Mesendoderm (in vitro differentiated cells): ENCODE measurements around the gene KCNA3.

Experiments
- DNase-seq: peaks from one replicate; pipeline ENCODE4 v3.0.0; 2013
- H2AK5ac ChIP-seq: 2 replicates; pipeline ENCODE4 v1.6.1; 2013; ENCODE audit warnings: low read length, inconsistent platforms
- H2BK120ac ChIP-seq: 2 replicates; pipeline ENCODE4 v1.6.1; 2013; ENCODE audit warnings: low read depth, mild to moderate bottlenecking, low read length, moderate library complexity, mixed read lengths
- H2BK15ac ChIP-seq: replicated peaks from 2 replicates; pipeline ENCODE4 v1.6.1; 2013; ENCODE audit warnings: low read depth, mild to moderate bottlenecking, moderate library complexity
- H2BK5ac ChIP-seq: 2 replicates; pipeline ENCODE4 v1.6.1; 2013; ENCODE audit warnings: low read length, inconsistent platforms
- H3K18ac ChIP-seq: 2 replicates; pipeline ENCODE4 v1.6.1; 2013; ENCODE audit warnings: mild to moderate bottlenecking, low read length, mixed read lengths
- H3K23ac ChIP-seq: one replicate; pipeline ENCODE4 v1.6.1; 2013; ENCODE audit warnings: low read length
- H3K27ac ChIP-seq: 2 replicates; pipeline ENCODE4 v1.5.1; 2013; ENCODE audit warnings: low read depth, mild to moderate bottlenecking, inconsistent platforms, low read length, moderate library complexity
- H3K27me3 ChIP-seq: 2 replicates; pipeline ENCODE4 v1.6.1; 2013; ENCODE audit warnings: low read length, control low read depth, mild to moderate bottlenecking, inconsistent platforms; ENCODE audit not compliant: insufficient read depth, poor library complexity
- H3K36me3 ChIP-seq: 2 replicates; pipeline ENCODE4 v1.6.1; 2013; ENCODE audit warnings: low read length, inconsistent platforms; ENCODE audit not compliant: control insufficient read depth, insufficient read depth
- H3K4ac ChIP-seq: one replicate; pipeline ENCODE4 v1.6.1; 2013; ENCODE audit warnings: low read depth, mild to moderate bottlenecking, low read length, moderate library complexity
- H3K4me1 ChIP-seq: 2 replicates; pipeline ENCODE4 v1.6.1; 2013; ENCODE audit warnings: low read depth, low read length, inconsistent platforms; ENCODE audit not compliant: control insufficient read depth
- H3K4me2 ChIP-seq: 2 replicates; pipeline ENCODE4 v1.6.1; 2013; ENCODE audit warnings: low read length
- H3K4me3 ChIP-seq: 2 replicates; pipeline ENCODE4 v1.5.1; 2013; ENCODE audit warnings: mild to moderate bottlenecking, low read length
- H3K56ac ChIP-seq: one replicate; pipeline ENCODE4 v1.6.1; 2013; ENCODE audit warnings: low read length
- H3K79me1 ChIP-seq: 2 replicates; pipeline ENCODE4 v1.6.1; 2013; ENCODE audit warnings: low read length, inconsistent platforms
- H3K79me2 ChIP-seq: 2 replicates; pipeline ENCODE4 v1.6.1; 2013; ENCODE audit warnings: mild to moderate bottlenecking, low read length; ENCODE audit not compliant: control insufficient read depth, insufficient read depth
- H3K9ac ChIP-seq: 2 replicates; pipeline ENCODE4 v1.6.1; 2013; ENCODE audit warnings: low read length, inconsistent platforms
- H4K5ac ChIP-seq: one replicate; pipeline ENCODE4 v1.6.1; 2013; ENCODE audit warnings: low read length
- H4K8ac ChIP-seq: one replicate; pipeline ENCODE4 v1.6.1; 2013; ENCODE audit warnings: low read depth, mild to moderate bottlenecking, control low read depth, low read length, moderate library complexity
- WGBS: extraction: QIAGEN DNeasy Blood & Tissue Kit; methylation state at CpG from one replicate; pipeline ENCODE4 v1.1.7; 2013; ENCODE audit warnings: low lambda C conversion rate, missing lambda C conversion rate; ENCODE audit not compliant: insufficient coverage; ENCODE audit errors: extremely low coverage; 5-methylcytosine and 5-hydroxymethylcytosine counted together

KCNA3 gene

DNA sequence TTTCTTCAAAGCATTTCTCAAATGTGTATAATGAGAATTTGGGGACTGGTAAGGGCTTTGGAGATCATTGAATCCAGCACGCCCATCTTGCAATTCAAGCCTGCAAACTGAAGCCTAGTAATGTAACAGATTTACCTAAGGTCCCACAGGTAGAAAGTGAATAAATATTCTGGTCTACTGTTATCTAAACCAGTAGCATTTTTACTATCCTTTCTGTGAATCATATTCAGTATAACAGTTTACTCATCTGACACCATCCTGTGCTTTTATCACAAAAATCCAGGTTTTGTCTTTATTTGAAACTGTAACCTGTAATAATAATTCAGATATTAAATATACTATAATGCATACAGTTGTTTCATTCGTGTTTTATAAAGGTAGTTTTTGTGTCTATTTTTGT lies 17.4 kb downstream of the KCNA3 start:
- H3K23ac ChIP-seq: no peak overlapping the region
- H4K8ac ChIP-seq: no peak overlapping the region
- H2BK5ac ChIP-seq: no peak overlapping the region
- no peaks in the 10 kb centered on the region for H3K27me3 ChIP-seq
- H2BK15ac ChIP-seq: no peak overlapping the region
- no peak overlapping the region for H3K4me3 ChIP-seq
- no peak overlapping the region for H3K9ac ChIP-seq
- no peaks in the 10 kb centered on the region for H3K36me3 ChIP-seq
- no peak overlapping the region for H3K18ac ChIP-seq
- no peak overlapping the region for H2AK5ac ChIP-seq
- no peak overlapping the region for H4K5ac ChIP-seq
- no peak overlapping the region for H3K27ac ChIP-seq
- H3K4ac ChIP-seq: no peak overlapping the region
- WGBS: no CpG with 5 or more reads among the region's 2 CpGs
- no peak overlapping the region for H2BK120ac ChIP-seq
- H3K79me1 ChIP-seq: no peaks in the 10 kb centered on the region
- no peak for DNase-seq
- no peaks in the 10 kb centered on the region for H3K4me1 ChIP-seq
- no peak overlapping the region for H3K56ac ChIP-seq
- H3K4me2 ChIP-seq: no peak overlapping the region
- no peaks in the 10 kb centered on the region for H3K79me2 ChIP-seq

DNA sequence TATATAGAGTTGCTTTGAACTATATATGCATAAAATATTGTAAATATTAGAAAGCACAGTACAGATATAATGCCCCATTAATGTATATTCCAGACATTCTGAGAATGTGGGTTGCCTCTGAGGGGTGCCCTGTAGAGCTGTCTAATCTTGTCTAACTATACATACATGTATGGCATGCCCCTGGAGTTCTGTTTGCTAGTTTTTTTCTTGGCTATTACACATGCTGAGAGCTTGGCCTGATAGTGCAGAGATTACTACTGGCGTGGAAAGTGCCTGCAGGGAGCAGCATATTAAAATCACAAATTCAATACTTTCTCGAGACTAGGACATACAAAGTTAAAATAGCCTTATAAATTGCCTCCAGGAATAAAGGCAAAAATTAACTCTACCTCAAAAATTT lies 24.1 kb downstream of the KCNA3 start:
- Histone ChIP-seq H2BK120ac (no peak overlapping the region), H3K27ac (no peak overlapping the region), H3K56ac (no peak overlapping the region), H2AK5ac (no peak overlapping the region), H3K4me1 (no peaks in the 10 kb centered on the region), H3K9ac (no peak overlapping the region), H2BK15ac (no peak overlapping the region), H3K27me3 (no peaks in the 10 kb centered on the region), H3K23ac (no peak overlapping the region), H3K36me3 (no peaks in the 10 kb centered on the region), H3K4me2 (no peak overlapping the region), H3K79me2 (no peaks in the 10 kb centered on the region), H3K4me3 (no peak overlapping the region), H2BK5ac (no peak overlapping the region), H3K18ac (no peak overlapping the region), H4K8ac (no peak overlapping the region), H4K5ac (no peak overlapping the region), H3K4ac (no peak overlapping the region), H3K79me1 (no peaks in the 10 kb centered on the region)
- DNase-seq: no peak
- no CpG with 5 or more reads among the region's 2 CpGs for WGBS

DNA sequence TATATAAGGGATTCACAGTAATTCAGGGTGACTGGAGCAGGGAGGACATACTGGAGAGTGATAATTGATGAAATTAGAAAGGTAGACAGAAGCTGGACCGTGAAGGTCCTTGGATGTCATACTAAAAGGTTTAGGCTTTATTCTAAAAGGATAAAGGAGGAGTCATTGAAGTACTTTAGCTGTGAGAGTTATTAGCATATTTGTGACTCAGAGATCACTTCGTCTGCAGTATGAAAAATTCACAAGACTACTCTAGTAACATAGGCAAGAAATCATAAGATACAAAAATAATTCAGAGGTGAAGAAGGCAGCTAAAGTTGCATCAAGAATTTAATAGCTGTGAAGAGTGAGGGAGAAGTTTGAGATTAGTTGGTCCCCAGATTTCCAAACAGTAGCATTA lies 26.3 kb downstream of the KCNA3 start:
- H3K4me3 ChIP-seq: no peak overlapping the region
- H2BK15ac ChIP-seq: no peak overlapping the region
- H3K9ac ChIP-seq: no peak overlapping the region
- no peak overlapping the region for H4K5ac ChIP-seq
- no peaks in the 10 kb centered on the region for H3K79me1 ChIP-seq
- no peak overlapping the region for H3K4me2 ChIP-seq
- no peaks in the 10 kb centered on the region for H3K79me2 ChIP-seq
- no peak overlapping the region for H3K18ac ChIP-seq
- H3K56ac ChIP-seq: no peak overlapping the region
- DNase-seq: no peak
- no peaks in the 10 kb centered on the region for H3K36me3 ChIP-seq
- no peak overlapping the region for H2BK5ac ChIP-seq
- no peak overlapping the region for H2BK120ac ChIP-seq
- no peak overlapping the region for H3K27ac ChIP-seq
- H2AK5ac ChIP-seq: no peak overlapping the region
- H3K4me1 ChIP-seq: no peaks in the 10 kb centered on the region
- H4K8ac ChIP-seq: no peak overlapping the region
- no peaks in the 10 kb centered on the region for H3K27me3 ChIP-seq
- H3K4ac ChIP-seq: no peak overlapping the region
- no peak overlapping the region for H3K23ac ChIP-seq
- WGBS: no CpG with 5 or more reads among the region's 2 CpGs

DNA sequence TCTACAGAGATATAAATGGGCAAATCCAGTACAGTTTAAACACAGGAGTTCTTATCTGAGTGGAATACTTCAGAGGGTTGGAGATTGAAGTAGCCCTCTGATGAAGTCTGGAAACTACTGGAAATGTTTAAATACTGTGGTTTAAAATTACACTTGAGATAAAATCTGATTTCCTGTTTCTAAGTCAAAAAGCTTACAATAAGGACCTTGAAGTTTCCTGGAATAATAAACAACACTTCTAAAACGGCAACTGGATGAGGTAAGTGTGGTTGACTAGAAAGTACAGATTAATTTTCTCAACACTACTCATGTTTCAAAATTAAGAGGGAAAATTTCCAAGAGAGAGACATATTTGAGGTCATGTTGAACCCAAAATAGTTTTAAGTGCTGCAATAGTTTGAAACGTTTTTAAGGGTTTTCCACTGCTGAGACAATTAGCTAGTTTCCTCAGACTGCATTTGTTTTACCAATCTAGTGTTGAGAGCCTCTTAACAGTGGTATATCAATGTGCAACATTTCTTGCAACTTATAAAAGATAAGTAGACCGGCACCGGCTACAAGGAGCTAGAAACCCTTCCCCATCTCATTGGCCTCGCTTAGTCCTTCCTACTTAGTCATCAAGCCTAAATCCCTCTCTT lies 27.4 kb downstream of the KCNA3 start:
- Histone ChIP-seq H3K18ac (no peak overlapping the region), H3K27ac (no peak overlapping the region), H3K4me3 (no peak overlapping the region), H2BK120ac (no peak overlapping the region), H3K36me3 (no peaks in the 10 kb centered on the region), H2BK5ac (no peak overlapping the region), H3K79me1 (no peaks in the 10 kb centered on the region), H3K23ac (no peak overlapping the region), H4K5ac (no peak overlapping the region), H3K4ac (no peak overlapping the region), H3K4me1 (no peaks in the 10 kb centered on the region), H4K8ac (no peak overlapping the region), H2BK15ac (no peak overlapping the region), H3K56ac (no peak overlapping the region), H3K4me2 (no peak overlapping the region), H3K9ac (no peak overlapping the region), H3K27me3 (no peaks in the 10 kb centered on the region), H2AK5ac (no peak overlapping the region), H3K79me2 (no peaks in the 10 kb centered on the region)
- no CpG with 5 or more reads among the region's 5 CpGs for WGBS
- DNase-seq: no peak

DNA sequence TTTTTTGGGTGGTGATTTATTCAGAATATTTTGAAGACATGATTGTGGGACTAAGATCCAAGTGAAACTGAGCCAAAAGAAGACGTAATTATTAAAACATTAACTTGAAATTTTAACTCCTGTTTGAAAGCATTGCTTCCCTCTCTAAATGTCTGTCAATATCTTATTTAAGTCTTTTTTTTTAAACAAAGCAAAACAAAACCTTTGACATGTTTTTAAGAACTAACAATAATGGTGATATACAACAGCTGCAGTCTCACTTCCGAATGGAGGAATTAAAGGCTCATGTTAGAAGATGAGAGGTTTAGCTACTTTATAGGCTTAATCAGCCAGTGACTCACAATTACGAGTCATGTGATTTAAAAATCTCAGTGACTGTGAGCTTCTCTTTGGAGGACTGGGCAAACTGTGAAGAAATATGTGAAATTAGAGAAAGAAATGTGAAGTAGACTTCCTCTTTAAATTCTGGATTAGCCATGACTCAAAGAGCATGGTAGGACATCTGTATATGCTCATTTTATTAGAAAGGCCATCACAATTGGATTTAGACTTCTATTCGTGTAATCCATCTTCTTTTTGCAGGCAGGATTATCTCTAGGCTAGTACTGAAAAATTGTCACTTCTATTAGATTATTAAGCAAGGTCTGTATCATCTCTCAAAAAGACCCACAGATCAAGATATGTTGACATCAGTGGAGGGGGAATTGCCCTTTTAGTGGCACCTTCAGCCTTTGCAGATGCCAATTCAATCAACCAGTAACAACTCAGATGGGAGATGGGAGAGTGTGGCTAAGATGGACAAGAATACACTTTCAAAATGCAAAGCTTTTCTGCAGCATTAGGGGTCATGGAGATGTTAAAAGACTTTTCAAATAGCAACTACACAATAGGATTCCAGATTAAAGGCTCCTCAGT lies 28.7 kb downstream of the KCNA3 start:
- Histone ChIP-seq H3K79me1 (no peaks in the 10 kb centered on the region), H3K4ac (no peak overlapping the region), H3K36me3 (no peaks in the 10 kb centered on the region), H2BK5ac (no peak overlapping the region), H3K4me1 (no peaks in the 10 kb centered on the region), H3K23ac (no peak overlapping the region), H3K27me3 (no peaks in the 10 kb centered on the region), H2AK5ac (no peak overlapping the region), H4K5ac (no peak overlapping the region), H2BK15ac (no peak overlapping the region), H3K4me2 (no peak overlapping the region), H3K9ac (no peak overlapping the region), H4K8ac (no peak overlapping the region), H3K4me3 (no peak overlapping the region), H3K27ac (no peak overlapping the region), H3K79me2 (no peaks in the 10 kb centered on the region), H2BK120ac (no peak overlapping the region), H3K56ac (no peak overlapping the region), H3K18ac (no peak overlapping the region)
- DNase-seq: no peak
- WGBS: no CpG with 5 or more reads among the region's 4 CpGs
